H1 (cell line): ENCODE data around the gene NOC4L.

Experiments used
- JUND ChIP-seq: IDR thresholded peaks from 2 replicates; pipeline ENCODE4 v1.6.1; 2011; ENCODE audit warnings: mild to moderate bottlenecking, improper control_type of control experiment, low read length
- SP4 ChIP-seq: IDR thresholded peaks from 2 replicates; pipeline ENCODE4 v1.6.1; 2012; ENCODE audit warnings: low read length, inconsistent platforms
- TEAD4 ChIP-seq: IDR thresholded peaks from 2 replicates; pipeline ENCODE4 v1.6.1; 2012; ENCODE audit warnings: low read depth, low read length, inconsistent platforms, mixed read lengths
- TF ChIP-seq, protein P1 (sequence below): IDR thresholded peaks from 2 replicates; pipeline ENCODE4 v1.6.1; 2012; ENCODE audit warnings: inconsistent platforms
- TF ChIP-seq, protein P2 (sequence below), 3 experiments: IDR thresholded peaks; 1 replicate in 2 of 3; 2 replicates in 1 of 3; pipeline versions ENCODE4 v1.5.1 to v1.6.1; 2011; ENCODE audit warnings: low read length in 3 of 3, mild to moderate bottlenecking in 3 of 3, inconsistent platforms in 2 of 3, low read depth in 1 of 3, moderate library complexity in 1 of 3; ENCODE audit not compliant: insufficient read depth in 1 of 3; ENCODE audit errors: control extremely low read depth in 1 of 3

DNA sequence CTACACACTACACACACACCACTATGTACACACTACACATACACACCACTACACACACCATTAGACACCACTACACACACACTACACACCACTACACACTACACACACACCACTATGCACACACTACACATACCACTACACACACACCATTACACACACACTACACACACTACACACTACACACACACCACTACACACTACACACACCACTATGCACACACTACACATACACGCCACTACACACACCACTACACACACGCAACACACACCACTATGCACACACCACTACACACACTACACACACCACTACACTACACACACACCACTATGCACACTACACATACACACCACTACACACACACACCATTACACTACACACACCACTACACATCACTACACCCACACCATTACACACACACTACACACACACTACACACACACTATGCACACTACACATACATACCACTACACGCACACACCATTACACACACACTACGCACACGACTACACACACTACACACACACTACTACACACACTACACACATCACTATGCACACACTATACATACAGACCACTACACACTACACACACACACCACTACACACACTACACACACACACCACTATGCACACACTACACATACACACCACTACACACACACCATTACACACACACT is 13.6 kb downstream of the NOC4L start:
- no peak for TF ChIP-seq SP4
- TF ChIP-seq, protein P1, sequence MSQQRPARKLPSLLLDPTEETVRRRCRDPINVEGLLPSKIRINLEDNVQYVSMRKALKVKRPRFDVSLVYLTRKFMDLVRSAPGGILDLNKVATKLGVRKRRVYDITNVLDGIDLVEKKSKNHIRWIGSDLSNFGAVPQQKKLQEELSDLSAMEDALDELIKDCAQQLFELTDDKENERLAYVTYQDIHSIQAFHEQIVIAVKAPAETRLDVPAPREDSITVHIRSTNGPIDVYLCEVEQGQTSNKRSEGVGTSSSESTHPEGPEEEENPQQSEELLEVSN: no peak
- TF ChIP-seq, protein P2, sequence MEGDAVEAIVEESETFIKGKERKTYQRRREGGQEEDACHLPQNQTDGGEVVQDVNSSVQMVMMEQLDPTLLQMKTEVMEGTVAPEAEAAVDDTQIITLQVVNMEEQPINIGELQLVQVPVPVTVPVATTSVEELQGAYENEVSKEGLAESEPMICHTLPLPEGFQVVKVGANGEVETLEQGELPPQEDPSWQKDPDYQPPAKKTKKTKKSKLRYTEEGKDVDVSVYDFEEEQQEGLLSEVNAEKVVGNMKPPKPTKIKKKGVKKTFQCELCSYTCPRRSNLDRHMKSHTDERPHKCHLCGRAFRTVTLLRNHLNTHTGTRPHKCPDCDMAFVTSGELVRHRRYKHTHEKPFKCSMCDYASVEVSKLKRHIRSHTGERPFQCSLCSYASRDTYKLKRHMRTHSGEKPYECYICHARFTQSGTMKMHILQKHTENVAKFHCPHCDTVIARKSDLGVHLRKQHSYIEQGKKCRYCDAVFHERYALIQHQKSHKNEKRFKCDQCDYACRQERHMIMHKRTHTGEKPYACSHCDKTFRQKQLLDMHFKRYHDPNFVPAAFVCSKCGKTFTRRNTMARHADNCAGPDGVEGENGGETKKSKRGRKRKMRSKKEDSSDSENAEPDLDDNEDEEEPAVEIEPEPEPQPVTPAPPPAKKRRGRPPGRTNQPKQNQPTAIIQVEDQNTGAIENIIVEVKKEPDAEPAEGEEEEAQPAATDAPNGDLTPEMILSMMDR (IDR thresholded peaks at IDR 0.05; ENCODE audit: control extremely low read depth in 1 of 3, insufficient read depth in 1 of 3, low read depth in 1 of 3, low read length in 3 of 3): no peak
- TF ChIP-seq TEAD4: no peak
- TF ChIP-seq JUND: no peak
